Astrocyte of the spinal cord (primary cell): ENCODE data around the gene CCDC3.

Experiments
- DNase-seq: peaks from one replicate; pipeline ENCODE4 v3.0.0; 2011; ENCODE audit warnings: low read depth, low spot score
- H3K4me3 ChIP-seq: 2 replicates; pipeline ENCODE4 v1.5.1; 2011; ENCODE audit warnings: low read depth, mild to moderate bottlenecking, low read length, moderate library complexity
- in situ Hi-C: cut with HindIII; loops from 2 replicates; pipeline ENCODE4 v1.10.0; 2017; ENCODE audit warnings: low sequenced_read_pairs
- TF ChIP-seq, protein P1 (sequence below): IDR thresholded peaks from 2 replicates; pipeline ENCODE4 v1.5.1; 2012; ENCODE audit warnings: low read depth, mild to moderate bottlenecking, low read length, inconsistent platforms

CCDC3 gene

DNA sequence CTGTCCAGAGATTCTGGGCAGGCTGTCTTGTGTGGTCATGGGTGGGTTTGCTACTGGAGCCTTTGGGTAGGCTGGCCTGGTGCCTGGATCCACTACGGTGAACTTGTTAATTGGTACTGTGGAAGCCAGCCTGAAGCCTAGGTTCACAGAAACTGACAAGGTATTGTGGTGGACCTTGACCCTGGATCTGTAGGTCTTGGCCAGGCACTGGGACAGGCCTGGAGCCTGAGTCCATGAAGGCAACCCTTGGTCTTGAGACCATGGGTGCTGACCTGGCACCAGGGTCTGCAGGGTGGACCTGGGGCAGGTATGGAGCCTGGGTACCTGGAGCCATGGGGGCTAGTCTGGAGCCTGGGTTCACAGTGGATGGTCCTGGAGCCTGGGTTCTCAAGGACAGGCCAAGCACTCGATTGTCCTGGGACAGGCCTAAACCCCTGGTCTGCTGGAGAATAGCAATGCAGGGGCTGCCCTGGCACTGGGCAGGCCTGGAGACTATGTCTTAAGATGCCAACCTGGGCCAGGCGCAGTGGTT is 85.8 kb downstream of the CCDC3 start:
- no peak for DNase-seq
- TF ChIP-seq, protein P1, sequence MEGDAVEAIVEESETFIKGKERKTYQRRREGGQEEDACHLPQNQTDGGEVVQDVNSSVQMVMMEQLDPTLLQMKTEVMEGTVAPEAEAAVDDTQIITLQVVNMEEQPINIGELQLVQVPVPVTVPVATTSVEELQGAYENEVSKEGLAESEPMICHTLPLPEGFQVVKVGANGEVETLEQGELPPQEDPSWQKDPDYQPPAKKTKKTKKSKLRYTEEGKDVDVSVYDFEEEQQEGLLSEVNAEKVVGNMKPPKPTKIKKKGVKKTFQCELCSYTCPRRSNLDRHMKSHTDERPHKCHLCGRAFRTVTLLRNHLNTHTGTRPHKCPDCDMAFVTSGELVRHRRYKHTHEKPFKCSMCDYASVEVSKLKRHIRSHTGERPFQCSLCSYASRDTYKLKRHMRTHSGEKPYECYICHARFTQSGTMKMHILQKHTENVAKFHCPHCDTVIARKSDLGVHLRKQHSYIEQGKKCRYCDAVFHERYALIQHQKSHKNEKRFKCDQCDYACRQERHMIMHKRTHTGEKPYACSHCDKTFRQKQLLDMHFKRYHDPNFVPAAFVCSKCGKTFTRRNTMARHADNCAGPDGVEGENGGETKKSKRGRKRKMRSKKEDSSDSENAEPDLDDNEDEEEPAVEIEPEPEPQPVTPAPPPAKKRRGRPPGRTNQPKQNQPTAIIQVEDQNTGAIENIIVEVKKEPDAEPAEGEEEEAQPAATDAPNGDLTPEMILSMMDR, result no peak
- H3K4me3 ChIP-seq, result no peak overlapping the region
- in situ Hi-C loops, result no loop called here

DNA sequence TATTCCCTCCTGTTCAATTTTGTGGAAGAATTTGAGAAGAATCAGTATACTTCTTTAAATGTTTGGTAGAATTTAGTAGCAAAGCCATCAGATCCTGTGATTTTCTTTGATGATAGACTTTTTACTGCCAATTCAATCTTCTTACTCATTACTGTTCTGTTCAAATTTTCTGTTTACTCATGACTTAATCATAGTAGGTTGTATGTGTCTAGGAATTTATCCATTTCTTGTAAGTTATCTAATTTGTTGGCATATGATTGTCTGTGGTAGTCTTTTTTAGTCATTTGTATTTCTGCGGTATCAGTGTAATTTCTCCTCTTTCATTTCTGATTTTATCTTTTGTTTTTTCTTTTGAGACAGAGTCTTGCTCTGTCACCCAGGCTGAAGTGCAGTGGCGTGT is 87.4 kb downstream of the CCDC3 start:
- in situ Hi-C loops, result no loop called here
- no peak for DNase-seq
- no peak overlapping the region for H3K4me3 ChIP-seq
- TF ChIP-seq, protein P1, result no peak

DNA sequence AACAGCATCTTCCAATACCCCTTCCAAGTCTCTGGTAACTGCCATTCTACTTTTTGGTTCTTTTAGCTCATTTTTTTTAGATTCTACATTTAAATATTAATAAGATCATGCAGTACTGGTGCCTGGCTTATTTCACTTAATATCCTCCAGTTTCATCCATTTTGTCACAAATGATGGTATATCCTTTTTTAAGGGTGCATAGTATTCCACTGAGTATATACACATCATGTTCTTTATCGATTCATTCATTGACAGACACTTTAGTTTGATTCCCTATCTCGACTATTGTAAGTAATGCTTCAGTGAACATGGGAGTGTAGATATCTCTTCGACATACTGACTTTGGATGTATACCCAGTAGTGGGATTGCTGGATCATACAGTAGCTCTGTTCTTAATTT is 89.7 kb downstream of the CCDC3 start:
- H3K4me3 ChIP-seq, result no peak overlapping the region
- in situ Hi-C loops, result no loop called here
- TF ChIP-seq, protein P1, result no peak
- no peak for DNase-seq

DNA sequence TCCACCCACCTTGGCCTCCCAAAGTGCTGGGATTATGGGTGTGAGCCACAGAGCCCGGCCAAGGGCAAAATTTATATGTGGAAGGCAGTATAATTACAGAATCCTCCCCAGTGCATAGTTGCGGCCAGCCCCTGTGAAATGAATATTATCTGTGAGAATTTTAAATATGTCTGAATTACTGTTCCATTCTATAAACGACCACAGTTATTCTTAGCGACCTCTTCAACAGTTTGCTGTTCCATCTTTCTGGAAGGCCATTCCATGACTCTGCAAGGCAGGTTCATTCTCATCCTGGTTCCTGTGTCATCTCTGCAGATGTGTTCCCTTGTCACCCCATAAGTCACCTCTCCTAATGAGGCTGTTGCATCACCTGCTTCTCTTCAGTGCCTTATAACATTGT is 90.7 kb downstream of the CCDC3 start:
- H3K4me3 ChIP-seq, result no peak overlapping the region
- TF ChIP-seq, protein P1, result no peak
- no peak for DNase-seq
- in situ Hi-C loops, result no loop called here

DNA sequence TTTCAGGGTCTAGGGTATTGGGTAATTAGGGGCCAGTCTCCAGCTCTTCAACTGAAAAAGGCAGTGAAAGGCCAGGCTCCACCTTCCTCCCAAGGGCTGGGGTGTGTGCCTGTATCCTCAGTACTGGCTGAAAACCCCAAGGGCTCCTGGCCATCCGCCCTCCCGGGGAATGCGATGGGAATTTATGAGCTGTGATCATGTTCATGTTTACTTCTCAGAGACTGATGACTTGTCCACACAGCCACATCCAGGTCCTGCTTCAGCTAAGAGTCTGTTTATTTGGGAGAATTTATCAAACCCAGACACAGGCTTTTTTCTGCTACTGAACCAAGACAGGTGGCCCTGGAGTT is 91.7 kb downstream of the CCDC3 start:
- no peak overlapping the region for H3K4me3 ChIP-seq
- no peak for DNase-seq
- in situ Hi-C loops, result no loop called here
- TF ChIP-seq, protein P1, result no peak

DNA sequence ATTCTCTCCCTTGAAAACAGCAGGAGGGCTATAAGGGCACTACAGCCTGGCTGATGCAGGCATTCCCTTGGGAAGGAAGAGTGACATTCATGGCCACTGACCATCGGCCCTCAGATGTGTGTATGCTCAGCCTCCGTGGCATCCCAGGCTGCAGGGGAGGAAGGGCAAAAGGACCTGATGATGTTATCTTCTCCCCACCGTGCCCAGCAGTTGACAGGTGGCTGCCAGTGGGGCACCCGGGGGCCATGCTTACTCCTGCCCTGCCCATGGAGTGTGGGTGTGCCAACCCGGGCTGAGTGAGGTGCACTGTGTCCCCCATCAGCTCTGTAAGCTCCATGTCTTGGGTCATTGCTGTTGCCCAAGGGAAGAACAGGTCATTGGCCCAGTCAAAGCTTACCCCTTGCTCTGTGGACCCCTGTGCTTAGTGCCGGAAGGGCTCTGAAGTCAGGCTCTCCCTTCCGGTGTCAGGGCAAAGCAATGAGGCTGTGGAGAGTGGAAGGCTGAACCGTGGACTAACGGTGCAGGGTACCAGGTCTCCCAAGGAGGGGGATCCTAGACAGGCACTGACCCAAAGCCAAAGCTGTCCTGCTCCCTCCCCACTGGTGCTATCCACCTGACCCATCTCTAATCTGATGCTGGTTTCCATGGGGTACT is 92.2 kb downstream of the CCDC3 start:
- no peak overlapping the region for H3K4me3 ChIP-seq
- no peak for DNase-seq
- TF ChIP-seq, protein P1, result no peak
- in situ Hi-C loops, result no loop called here
